Left colon (tissue), 2 donors: ENCODE results near the gene TRERF1. TPM values are rescaled to one million over a fixed set of nuclear protein-coding genes. Genes with fewer than 3 reads are reported as not detected.
"Not testable (repeated sequence)": the region's sequence is repeated elsewhere in the genome, so short reads cannot be mapped to it uniquely, and the experiment has no call there.

Source experiments
- ATAC-seq: fragments of 200-7000 bp; cut with Tn5 transposase; one replicate; pipeline ENCODE4 v1.9.1; 2020; ENCODE audit warnings: mild to moderate bottlenecking, moderate library complexity
- DNase-seq, 2 donors: peaks; one replicate each; pipeline ENCODE4 v3.0.0-alpha.2; 2020
- intact Hi-C, 2 donors: fragments of 100-400 bp; cut with DNase I in 1 of 2; cut with micrococcal nuclease in 1 of 2; formaldehyde crosslinking; loops; one replicate each; pipeline versions ENCODE4 v1.11.2 to v1.14.0; 2022; cut with DNase I, micrococcal nuclease
- long read RNA-seq: library from polyadenylated mRNA; unstranded; transcript quantifications from one replicate; pipeline ENCODE4 v2.0.0, GENCODE V29; 2021
- total RNA-seq, 2 donors: library from RNA; stranded (reverse); fragmentation: NEBNext Ultra II Directional; extraction: Animal tissue kit (Norgen Biotek cat#: 25700); gene quantifications; one replicate each; pipeline ENCODE4 v1.2.1, GENCODE V29; 2021
- donor health status: DM: no; HTN: no; CAD: no.
- donor health status: DM: yes; HTN: yes; CAD: no.

TRERF1 gene
- total RNA-seq, result 1 to 10 TPM; 2.3 to 4.0 TPM
- long read RNA-seq, partial matches to known transcripts, result 0 of 5 reads
- long read RNA-seq, other reads (novel, unspliced or antisense), result 5 of 5 reads

GRCh38 chr6:42451333-42452170, at the start of gene TRERF1:
Gene TRERF1 (minus strand): TSS chr6:42451926. CDS start chr6:42269590, 182,336 bp downstream.
- intact Hi-C loops, result no loop called here
- ATAC-seq (peak; percentile 43), DNase-seq (peak; percentile 69 to 72)

- peak; percentile 67 for ATAC-seq
- intact Hi-C loops, result no loop called here
- DNase-seq, result peak in 1 of 2 donors; percentile 49
These were observed 46.9 kb upstream of the TRERF1 start for GRCh38 chr6:42498473-42499128.

DNA sequence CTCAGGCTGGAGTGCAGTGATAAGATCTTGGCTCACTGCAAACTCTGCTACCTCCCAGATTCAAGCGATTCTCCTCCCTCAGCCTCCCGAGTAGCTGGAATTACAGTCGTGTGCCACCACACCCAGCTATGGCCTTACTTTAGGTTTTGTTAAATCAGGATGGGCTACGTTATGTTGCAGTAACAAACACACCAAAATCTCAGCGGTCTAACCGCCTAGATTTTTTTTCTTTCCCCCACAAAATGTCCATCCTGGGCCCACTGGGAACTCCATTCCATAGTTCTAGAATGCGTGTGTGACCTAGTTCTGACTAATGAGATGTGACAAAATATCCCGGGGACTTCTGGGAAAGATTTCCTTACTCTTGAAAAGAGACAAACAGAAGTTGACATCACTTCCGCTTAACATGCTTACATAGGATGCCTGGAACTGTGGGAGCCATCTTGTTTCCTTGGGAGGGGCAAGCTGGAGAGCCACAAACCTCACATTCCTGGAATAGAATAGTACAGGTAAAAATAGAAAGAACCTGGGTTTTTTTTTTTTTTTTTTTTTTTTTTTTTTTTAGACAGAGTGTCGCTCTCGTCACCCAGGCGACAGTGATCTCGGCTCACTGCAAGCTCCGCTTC, 42.3 kb upstream of the TRERF1 start:
- ATAC-seq (no peak), DNase-seq (no peak)
- intact Hi-C loops, result no loop called here

DNA sequence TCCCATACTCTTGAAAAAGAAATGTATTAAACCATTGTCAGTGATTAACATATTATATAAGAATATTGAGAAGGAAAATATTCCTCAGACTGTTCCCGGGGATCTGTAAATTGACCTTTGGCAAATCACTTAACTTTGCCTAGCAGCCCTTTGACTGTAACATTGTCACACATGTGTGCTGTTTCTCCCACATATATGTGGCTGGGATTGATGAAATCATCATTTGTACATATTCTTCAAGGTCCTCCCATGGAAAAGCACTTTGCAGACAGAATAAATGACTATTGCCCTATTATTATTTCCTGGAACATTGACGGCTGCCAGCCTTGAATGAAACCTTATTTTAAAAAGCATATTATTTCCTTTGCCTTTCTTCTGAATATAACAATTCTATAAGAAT, 36.4 kb upstream of the TRERF1 start:
- intact Hi-C loops, result no loop called here
- DNase-seq (no peak), ATAC-seq (no peak)

DNA sequence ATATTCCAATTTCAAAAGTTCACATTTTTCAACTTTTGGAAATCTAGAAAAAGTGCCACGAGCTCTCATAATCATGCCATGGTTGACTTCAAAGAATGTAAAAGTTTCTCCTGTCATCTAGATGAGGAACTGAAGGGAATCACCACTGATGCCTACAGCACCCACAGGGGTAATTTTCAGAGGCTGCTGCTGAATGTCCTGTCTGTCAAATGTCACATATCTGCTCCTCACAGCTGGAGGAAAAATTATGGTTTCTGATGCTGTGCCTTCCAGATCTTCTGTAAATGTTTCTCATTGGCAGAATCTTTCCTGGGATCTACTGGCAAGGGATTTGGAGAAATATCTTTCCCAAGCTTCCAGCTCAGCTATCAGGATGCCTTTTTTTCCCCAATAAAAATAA, 32.5 kb upstream of the TRERF1 start:
- intact Hi-C loops, result no loop called here
- ATAC-seq (no peak), DNase-seq (no peak)

DNA sequence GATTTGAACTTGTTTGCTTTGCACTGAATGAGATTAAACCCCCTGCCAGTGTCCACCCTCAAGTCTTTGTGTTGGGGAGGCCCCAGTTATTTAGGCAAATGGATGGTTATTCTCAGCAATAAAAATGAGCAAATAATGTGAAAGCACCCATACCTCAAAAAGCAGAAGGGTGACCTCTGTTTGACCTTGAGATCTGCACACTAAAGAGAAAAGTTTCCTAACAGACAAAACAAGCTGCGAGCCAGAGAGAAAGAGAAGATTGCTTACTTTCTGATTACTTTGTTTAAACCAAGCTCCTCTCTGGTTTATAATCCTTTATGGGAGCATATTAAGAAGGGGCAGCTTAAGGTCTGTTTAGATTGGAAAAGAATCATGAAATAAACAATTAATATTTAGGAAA, 30.4 kb upstream of the TRERF1 start:
- no peak for ATAC-seq
- intact Hi-C loops, result no loop called here
- DNase-seq, result no peak

- DNase-seq, result no peak
- intact Hi-C loops, result no loop called here
- ATAC-seq, result no peak
These were observed 20.0 kb upstream of the TRERF1 start for GRCh38 chr6:42471714-42472113.

DNA sequence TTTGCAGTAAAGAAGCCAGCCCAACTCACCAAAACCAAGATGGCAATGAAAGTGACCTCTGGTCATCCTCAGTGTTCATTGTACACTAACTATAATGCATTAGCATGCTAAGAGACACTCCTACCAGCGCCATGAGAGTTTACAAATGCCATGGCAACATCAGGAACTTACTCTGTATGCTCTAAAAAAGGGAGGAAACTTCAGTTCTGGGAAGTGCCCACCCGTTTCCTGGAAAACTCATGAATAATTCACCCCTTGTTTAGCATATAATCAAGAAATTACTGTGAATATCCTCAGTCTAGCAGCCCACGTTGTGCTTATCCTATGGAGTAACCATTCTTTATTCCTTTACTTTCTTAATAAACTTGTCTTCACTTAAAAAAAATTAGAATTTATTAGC, 19.4 kb upstream of the TRERF1 start:
- intact Hi-C loops, result no loop called here
- ATAC-seq (no peak), DNase-seq (no peak)

DNA sequence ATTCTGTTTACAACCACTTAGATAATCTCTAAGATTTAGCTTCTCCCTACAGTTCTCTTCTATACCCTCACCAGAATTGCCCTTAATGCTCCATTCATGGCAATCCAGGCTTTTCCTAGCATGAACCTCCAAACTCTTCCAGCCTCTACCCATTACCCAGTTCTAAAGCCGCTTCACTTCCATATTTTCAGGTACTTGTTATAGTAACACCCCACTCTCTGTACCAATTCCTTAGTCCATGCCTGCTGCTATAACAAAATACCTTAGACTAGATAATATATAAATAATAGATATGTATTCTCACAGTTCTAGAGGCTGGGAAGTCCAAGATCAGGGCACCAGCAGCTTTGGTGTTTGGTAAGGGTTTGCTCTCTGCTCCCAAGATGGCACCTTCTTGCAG, 16.5 kb upstream of the TRERF1 start:
- ATAC-seq (no peak), DNase-seq (no peak)
- intact Hi-C loops, result no loop called here

- no peak for ATAC-seq
- DNase-seq, result no peak
- intact Hi-C loops, result no loop called here
These were observed 15.9 kb upstream of the TRERF1 start for GRCh38 chr6:42467651-42468050.

- ATAC-seq, intact Hi-C loops: not testable (repeated sequence)
These were observed 14.7 kb upstream of the TRERF1 start for GRCh38 chr6:42466470-42466869.

DNA sequence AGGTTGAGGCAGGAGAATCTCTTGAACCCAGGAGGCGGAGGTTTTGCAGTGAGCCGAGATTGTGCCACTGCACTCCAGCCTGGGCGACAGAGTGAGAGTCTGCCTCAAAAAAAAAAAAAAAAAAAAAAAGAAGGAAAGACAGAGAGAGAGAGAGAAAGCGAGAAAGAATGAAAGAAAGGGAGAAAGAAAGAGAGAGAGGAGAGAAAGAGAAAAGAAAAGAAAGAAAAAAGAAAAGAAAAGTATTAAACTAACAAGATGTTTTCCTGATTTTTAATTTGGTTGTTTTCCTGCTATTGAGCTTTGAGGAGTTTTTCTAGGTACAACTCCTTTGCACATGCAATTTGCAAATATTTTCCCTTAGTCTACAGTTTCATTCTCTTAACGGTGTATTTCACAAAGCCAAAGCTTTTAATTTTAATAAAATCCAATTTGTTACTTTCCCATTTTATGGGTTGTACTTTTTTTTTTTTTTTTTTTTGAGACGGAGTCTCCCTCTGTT, 10.8 kb upstream of the TRERF1 start:
- DNase-seq, result no peak
- intact Hi-C loops, result no loop called here
- no peak for ATAC-seq

More at GRCh38 chr6:42466470-42466869, 14.7 kb upstream of the TRERF1 start:
- not testable (repeated sequence) for DNase-seq

- ATAC-seq (no peak), DNase-seq (no peak)
- intact Hi-C loops, result no loop called here
These were observed 9.2 kb upstream of the TRERF1 start for GRCh38 chr6:42460883-42461282.

- DNase-seq (no peak), ATAC-seq (no peak)
- intact Hi-C loops, result no loop called here
These were observed 8.2 kb upstream of the TRERF1 start for GRCh38 chr6:42459888-42460287.

- intact Hi-C loops, result no loop called here
- ATAC-seq (peak; percentile 58), DNase-seq (peak; percentile 43 to 51)
These were observed 2.7 kb upstream of the TRERF1 start for GRCh38 chr6:42454428-42454791.

- intact Hi-C loops, result no loop called here
- peak; percentile 45 for ATAC-seq
- peak; percentile 66 to 77 for DNase-seq
These were observed 2.1 kb upstream of the TRERF1 start for GRCh38 chr6:42453654-42454427.

GRCh38 chr6:42453031-42453653, 1.4 kb upstream of the TRERF1 start:
- intact Hi-C loops, result no loop called here
- ATAC-seq (peak; percentile 70), DNase-seq (peak; percentile 85 to 88)
